Panc1 (cell line): ENCODE results near the gene GRAMD4. TPM values are rescaled to one million over a fixed set of nuclear protein-coding genes. Genes with fewer than 3 reads are reported as not detected.

Experiments
- ATAC-seq: fragments of 200-7000 bp; cut with Tn5 transposase; 2 replicates; pipeline ENCODE4 v1.9.1; 2020; ENCODE audit warnings: mild to moderate bottlenecking, moderate library complexity
- BruUV-seq: library from RNA; stranded (reverse); fragments of 400-500 nt; replicated peaks from 2 replicates; lab custom pipeline; 2021; lab: Mats Ljungman, UMichigan
- CTCF ChIA-PET: fragments of 300-600 bp; sonication (Branson Sonifier 250); formaldehyde crosslinking; loops from one replicate; lab custom pipeline; 2022; ENCODE audit warnings: antibody characterized with exemption; lab: Charles Lee
- POLR2A ChIA-PET: fragments of 300-600 bp; sonication (Branson Sonifier 250); formaldehyde crosslinking; loops from one replicate; lab custom pipeline; 2022; ENCODE audit warnings: antibody characterized with exemption; lab: Charles Lee
- DNase-seq: peaks from one replicate; pipeline ENCODE4 v3.0.0-alpha.2; 2010; ENCODE audit warnings: low read depth, low spot score
- H3K27ac ChIP-seq: 2 replicates; pipeline ENCODE4 v1.5.1; 2011; ENCODE audit warnings: mild to moderate bottlenecking, low read length, inconsistent platforms
- H3K27me3 ChIP-seq: fragments of 200-500 bp; sonication (Bioruptor generic); 2 replicates; pipeline ENCODE4 v1.6.0; 2014; ENCODE audit warnings: low read length, inconsistent platforms; ENCODE audit not compliant: control insufficient read depth, insufficient read depth
- H3K36me3 ChIP-seq: fragments of 200-500 bp; sonication (Bioruptor generic); 2 replicates; pipeline ENCODE4 v1.5.1; 2014; ENCODE audit warnings: inconsistent platforms, mild to moderate bottlenecking, low read length, moderate library complexity; ENCODE audit not compliant: control insufficient read depth, insufficient read depth
- H3K4me1 ChIP-seq: 2 replicates; pipeline ENCODE4 v1.5.1; 2011; ENCODE audit warnings: inconsistent platforms, mild to moderate bottlenecking, low read length, moderate library complexity; ENCODE audit not compliant: control insufficient read depth, insufficient read depth
- H3K4me3 ChIP-seq, 2 experiments: 2 replicates each; pipeline ENCODE4 v1.5.1; 2011 to 2012; ENCODE audit warnings: low read depth in 2 of 2, low read length in 2 of 2, mild to moderate bottlenecking in 2 of 2, inconsistent platforms in 1 of 2, moderate library complexity in 1 of 2
- H3K9me3 ChIP-seq: fragments of 200-500 bp; sonication (Bioruptor generic); 2 replicates; pipeline ENCODE4 v1.5.1; 2014; ENCODE audit warnings: low read depth, mild to moderate bottlenecking, inconsistent platforms, low read length, moderate library complexity; ENCODE audit not compliant: control insufficient read depth, insufficient read depth
- CTCF ChIP-seq: fragments of 450-650 bp; IDR thresholded peaks from 2 replicates; pipeline ENCODE4 v1.5.1; 2017; ENCODE audit warnings: mild to moderate bottlenecking
- POLR2AphosphoS5 ChIP-seq: IDR thresholded peaks from 2 replicates; pipeline ENCODE4 v1.6.1; 2012; ENCODE audit warnings: mild to moderate bottlenecking, low read depth, low read length, moderate library complexity
- REST ChIP-seq, 2 experiments: IDR thresholded peaks; 2 replicates each; pipeline ENCODE4 v1.6.1; 2011 to 2012; ENCODE audit warnings: low read depth in 2 of 2, control low read depth in 1 of 2, low read length in 1 of 2, mild to moderate bottlenecking in 1 of 2, moderate library complexity in 1 of 2; ENCODE audit not compliant: insufficient read depth in 1 of 2
- SIN3A ChIP-seq: IDR thresholded peaks from 2 replicates; pipeline ENCODE4 v1.6.1; 2012; ENCODE audit warnings: low read depth, mild to moderate bottlenecking, low read length, moderate library complexity, borderline replicate concordance; ENCODE audit not compliant: insufficient read depth
- TCF7L2 ChIP-seq: IDR thresholded peaks from 2 replicates; pipeline ENCODE4 v1.6.1; 2011; ENCODE audit warnings: mild to moderate bottlenecking, low read depth, low read length, inconsistent platforms
- in situ Hi-C: cut with HindIII; loops from 2 replicates; pipeline ENCODE4 v1.10.0; 2016; ENCODE audit warnings: low sequenced_read_pairs, low pct_unique_long_range_greater_than_20kb
- intact Hi-C: fragments of 100-400 bp; cut with micrococcal nuclease; formaldehyde crosslinking; loops from one replicate; pipeline ENCODE4 v1.10.0; 2022; ENCODE audit not compliant: unreplicated experiment
- total RNA-seq: library from RNA; stranded (reverse); gene quantifications from one replicate; pipeline ENCODE4 v1.2.1, GENCODE V29; 2021; ENCODE audit not compliant: unreplicated experiment

Gene GRAMD4
- total RNA-seq, 1 experiment from 2014 or later: 30.8 TPM

- in situ Hi-C loops (no loop called here), intact Hi-C loops (loop anchor here (10.0 kb wide), 1 partner anchor 117 kb away; no protein-coding TSS in a partner anchor)
- no peaks in the 10 kb centered on the region for H3K27me3 ChIP-seq
- ChIA-PET CTCF (no interaction called here), POLR2A (no interaction called here)
- no peak overlapping the region for H3K27ac ChIP-seq
- DNase-seq: no peak
- TF ChIP-seq REST (IDR thresholded peaks at IDR 0.05; ENCODE audit: insufficient read depth in 1 of 2, low read depth in 2 of 2, low read length in 1 of 2): no peak
- no peak for TF ChIP-seq TCF7L2
- TF ChIP-seq SIN3A: no peak
- no peak for TF ChIP-seq CTCF
- no peak for TF ChIP-seq POLR2AphosphoS5
- no peaks in the 10 kb centered on the region for H3K4me1 ChIP-seq
- H3K4me3 ChIP-seq: no peak overlapping the region
- no TSS peak for BruUV-seq
- ATAC-seq: no peak
- no peaks in the 10 kb centered on the region for H3K36me3 ChIP-seq
- H3K9me3 ChIP-seq: no peaks in the 10 kb centered on the region
These were observed 62.0 kb downstream of the GRAMD4 start for GRCh38 chr22:46682011-46682731.

- Histone ChIP-seq H3K4me3 (no peak overlapping the region), H3K27me3 (no peaks in the 10 kb centered on the region), H3K4me1 (no peaks in the 10 kb centered on the region), H3K9me3 (no peaks in the 10 kb centered on the region), H3K27ac (no peak overlapping the region), H3K36me3 (no peaks in the 10 kb centered on the region)
- no peak for ATAC-seq
- ChIA-PET POLR2A (no interaction called here), CTCF (no interaction called here)
- in situ Hi-C loops (no loop called here), intact Hi-C loops (loop anchor here (10.0 kb wide), 1 partner anchor 120 kb away; no protein-coding TSS in a partner anchor)
- no peak for DNase-seq
- TF ChIP-seq REST (IDR thresholded peaks at IDR 0.05; ENCODE audit: insufficient read depth in 1 of 2, low read depth in 2 of 2, low read length in 1 of 2) (no peak), CTCF (no peak), POLR2AphosphoS5 (no peak), TCF7L2 (no peak), SIN3A (no peak)
- BruUV-seq: TSS peak; percentile 62
These were observed 64.5 kb downstream of the GRAMD4 start for GRCh38 chr22:46684706-46685105.
